ENCODE results near the gene GNRH2. TPM values are rescaled to one million over a fixed set of nuclear protein-coding genes. Genes with fewer than 3 reads are reported as not detected.

Gene GNRH2
- total RNA-seq, 1 experiment from 2014 or later, result 1.1 TPM

DNA sequence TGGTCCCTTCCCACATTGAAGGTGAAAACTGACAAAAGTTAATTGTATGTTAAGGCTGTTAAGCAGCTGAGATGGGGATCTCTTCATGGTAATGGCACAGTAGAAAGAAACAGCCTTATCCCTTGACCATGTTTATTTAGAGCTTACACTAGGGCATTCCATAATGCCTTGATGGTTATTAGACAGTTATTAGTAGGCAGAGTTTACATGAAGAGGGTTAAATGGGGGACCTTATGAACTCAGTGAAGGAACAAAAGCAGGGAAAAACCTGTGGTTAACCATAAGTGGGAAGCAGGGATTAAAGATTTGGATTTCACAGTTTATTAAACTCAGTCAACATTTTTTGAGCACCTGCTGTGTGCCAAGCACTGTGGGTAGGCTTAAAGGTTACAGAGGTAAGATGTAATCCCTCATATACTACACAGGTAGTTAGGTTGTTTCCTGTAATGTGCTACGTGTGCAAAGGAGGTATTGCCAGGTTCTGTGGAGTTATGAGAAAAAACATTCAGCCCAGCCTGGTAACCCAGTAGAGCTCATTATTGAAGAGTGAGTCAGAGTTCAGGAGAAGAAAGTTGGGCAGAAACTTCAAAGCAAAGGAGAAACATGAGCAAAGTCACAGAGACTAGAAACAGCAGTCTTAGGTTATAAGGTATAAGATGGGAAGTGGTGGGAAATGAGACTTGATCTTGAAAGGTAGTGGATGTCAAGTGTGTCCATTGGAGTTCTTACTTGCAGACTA lies 32.3 kb upstream of the GNRH2 start:
- WGBS (ENCODE audit: extremely low coverage, insufficient read length, low lambda C conversion rate), result no CpG with 5 or more reads among the region's 1 CpG
- Histone ChIP-seq H3T11ph (ENCODE audit: low read length) (no peak overlapping the region), H4K5ac (ENCODE audit: insufficient read length, low read depth, low read length) (no peak overlapping the region), H3K4me1 (ENCODE audit: insufficient read depth, low read length) (no peaks in the 10 kb centered on the region), H3K23me2 (ENCODE audit: insufficient read length, low read depth, low read length, poor library complexity, severe bottlenecking) (no peaks in the 10 kb centered on the region), H2BK120ac (ENCODE audit: low read depth, low read length, poor library complexity, severe bottlenecking) (no peak overlapping the region), H3K27ac (ENCODE audit: insufficient read length, low read depth, low read length) (no peak overlapping the region), H3K18ac (ENCODE audit: insufficient read length, low read depth, low read length) (no peak overlapping the region), H3K4ac (ENCODE audit: low read depth, low read length) (no peak overlapping the region), H2BK5ac (ENCODE audit: insufficient read length, low read length) (no peak overlapping the region), H3K23ac (ENCODE audit: insufficient read length, low read depth, low read length) (no peak overlapping the region), H4K8ac (replicated peaks; ENCODE audit: insufficient read length, low read depth, low read length) (no peak overlapping the region), H3K14ac (ENCODE audit: insufficient read depth, low read length) (no peak overlapping the region), H2AK5ac (ENCODE audit: insufficient read length, low read length) (no peak overlapping the region), H4K91ac (ENCODE audit: insufficient read length, low read depth, low read length) (no peak overlapping the region), H3K79me1 (ENCODE audit: insufficient read depth, low read depth, low read length, poor library complexity, severe bottlenecking) (no peaks in the 10 kb centered on the region), H3K56ac (ENCODE audit: insufficient read length, low read depth, low read length) (no peak overlapping the region), H3K9me3 (ENCODE audit: control insufficient read depth, low read depth, low read length) (no peaks in the 10 kb centered on the region), H2BK20ac (ENCODE audit: low read depth, low read length, poor library complexity, severe bottlenecking) (no peak overlapping the region), H3K27me3 (ENCODE audit: insufficient read depth, low read length) (no peaks in the 10 kb centered on the region), H2BK12ac (ENCODE audit: insufficient read length, low read depth, low read length) (no peak overlapping the region), H3K9ac (ENCODE audit: extremely low read depth, insufficient read length, low read length) (no peak overlapping the region), H3K79me2 (ENCODE audit: insufficient read depth, low read length) (no peaks in the 10 kb centered on the region), H4K20me1 (ENCODE audit: control insufficient read depth, insufficient read depth, insufficient read length) (no peaks in the 10 kb centered on the region), H3K4me2 (ENCODE audit: insufficient read depth, insufficient read length, low read length) (no peak overlapping the region), H2AFZ (ENCODE audit: low read length) (no peak overlapping the region), H2BK15ac (ENCODE audit: low read depth, low read length) (no peak overlapping the region)
- H3K4me1 Mint-ChIP-seq, result no peaks in the 10 kb centered on the region
- H3K27me3 Mint-ChIP-seq (ENCODE audit: low read depth), result no peaks in the 10 kb centered on the region
- H3K9me3 Mint-ChIP-seq, result no peaks in the 10 kb centered on the region
- TF ChIP-seq, protein P1, sequence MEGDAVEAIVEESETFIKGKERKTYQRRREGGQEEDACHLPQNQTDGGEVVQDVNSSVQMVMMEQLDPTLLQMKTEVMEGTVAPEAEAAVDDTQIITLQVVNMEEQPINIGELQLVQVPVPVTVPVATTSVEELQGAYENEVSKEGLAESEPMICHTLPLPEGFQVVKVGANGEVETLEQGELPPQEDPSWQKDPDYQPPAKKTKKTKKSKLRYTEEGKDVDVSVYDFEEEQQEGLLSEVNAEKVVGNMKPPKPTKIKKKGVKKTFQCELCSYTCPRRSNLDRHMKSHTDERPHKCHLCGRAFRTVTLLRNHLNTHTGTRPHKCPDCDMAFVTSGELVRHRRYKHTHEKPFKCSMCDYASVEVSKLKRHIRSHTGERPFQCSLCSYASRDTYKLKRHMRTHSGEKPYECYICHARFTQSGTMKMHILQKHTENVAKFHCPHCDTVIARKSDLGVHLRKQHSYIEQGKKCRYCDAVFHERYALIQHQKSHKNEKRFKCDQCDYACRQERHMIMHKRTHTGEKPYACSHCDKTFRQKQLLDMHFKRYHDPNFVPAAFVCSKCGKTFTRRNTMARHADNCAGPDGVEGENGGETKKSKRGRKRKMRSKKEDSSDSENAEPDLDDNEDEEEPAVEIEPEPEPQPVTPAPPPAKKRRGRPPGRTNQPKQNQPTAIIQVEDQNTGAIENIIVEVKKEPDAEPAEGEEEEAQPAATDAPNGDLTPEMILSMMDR (conservative IDR thresholded peaks at IDR 0.05), result no peak
- no peak overlapping the region for H3K4me3 Mint-ChIP-seq
- H3K27ac Mint-ChIP-seq, result no peak overlapping the region
- H3K36me3 Mint-ChIP-seq (ENCODE audit: insufficient read depth in 1 of 3, low read depth in 3 of 3), result peaks cover 23 to 56% (median 40%) of the 10 kb centered on the region in 3 experiments
- DNase-seq, result no peak

Data from H9 (cell line).